GM10248 (cell line): ENCODE results near the gene SSNA1.

Experiments
- CTCF ChIA-PET: fragments of 300-600 bp; sonication (Branson Sonifier 250); formaldehyde crosslinking; extraction: SDS; loops from one replicate; lab custom pipeline; 2021; ENCODE audit warnings: antibody characterized with exemption; lab: Yijun Ruan, JAX
- POLR2A ChIA-PET: fragments of 350-650 bp; sonication (Branson Sonifier 250); formaldehyde crosslinking; extraction: SDS; loops from one replicate; lab custom pipeline; 2020; ENCODE audit warnings: antibody characterized with exemption; lab: Yijun Ruan, JAX
- DNase-seq: peaks from one replicate; pipeline ENCODE4 v3.0.0; 2012; ENCODE audit errors: extremely low spot score
- TF ChIP-seq, protein P1 (sequence below): IDR thresholded peaks from 2 replicates; pipeline ENCODE4 v1.5.1; 2012; ENCODE audit warnings: mild to moderate bottlenecking, low read depth; ENCODE audit errors: extremely low read depth, missing control alignments, control extremely low read depth

Gene SSNA1

DNA sequence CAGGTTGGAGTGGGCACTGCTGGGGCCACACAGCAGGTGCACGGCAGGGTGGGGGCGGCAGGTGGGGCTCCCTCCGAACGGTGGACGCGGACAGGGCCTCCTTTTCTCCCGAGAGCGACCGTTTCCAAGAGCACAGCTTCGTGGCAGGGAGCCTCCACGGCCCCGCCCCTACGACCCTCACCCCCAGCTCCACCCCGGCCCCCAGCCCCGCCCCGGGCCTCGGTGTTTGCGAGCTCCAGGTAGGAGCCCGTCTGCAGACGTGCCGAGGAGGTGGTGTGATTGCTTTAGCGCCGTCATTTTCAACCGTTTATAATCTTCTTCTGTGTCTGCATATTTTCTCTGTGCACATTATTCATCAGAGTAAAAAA is 40.7 kb upstream of the SSNA1 start:
- ChIA-PET POLR2A (no interaction called here), CTCF (no interaction called here)
- TF ChIP-seq, protein P1, sequence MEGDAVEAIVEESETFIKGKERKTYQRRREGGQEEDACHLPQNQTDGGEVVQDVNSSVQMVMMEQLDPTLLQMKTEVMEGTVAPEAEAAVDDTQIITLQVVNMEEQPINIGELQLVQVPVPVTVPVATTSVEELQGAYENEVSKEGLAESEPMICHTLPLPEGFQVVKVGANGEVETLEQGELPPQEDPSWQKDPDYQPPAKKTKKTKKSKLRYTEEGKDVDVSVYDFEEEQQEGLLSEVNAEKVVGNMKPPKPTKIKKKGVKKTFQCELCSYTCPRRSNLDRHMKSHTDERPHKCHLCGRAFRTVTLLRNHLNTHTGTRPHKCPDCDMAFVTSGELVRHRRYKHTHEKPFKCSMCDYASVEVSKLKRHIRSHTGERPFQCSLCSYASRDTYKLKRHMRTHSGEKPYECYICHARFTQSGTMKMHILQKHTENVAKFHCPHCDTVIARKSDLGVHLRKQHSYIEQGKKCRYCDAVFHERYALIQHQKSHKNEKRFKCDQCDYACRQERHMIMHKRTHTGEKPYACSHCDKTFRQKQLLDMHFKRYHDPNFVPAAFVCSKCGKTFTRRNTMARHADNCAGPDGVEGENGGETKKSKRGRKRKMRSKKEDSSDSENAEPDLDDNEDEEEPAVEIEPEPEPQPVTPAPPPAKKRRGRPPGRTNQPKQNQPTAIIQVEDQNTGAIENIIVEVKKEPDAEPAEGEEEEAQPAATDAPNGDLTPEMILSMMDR, result no peak
- no peak for DNase-seq

DNA sequence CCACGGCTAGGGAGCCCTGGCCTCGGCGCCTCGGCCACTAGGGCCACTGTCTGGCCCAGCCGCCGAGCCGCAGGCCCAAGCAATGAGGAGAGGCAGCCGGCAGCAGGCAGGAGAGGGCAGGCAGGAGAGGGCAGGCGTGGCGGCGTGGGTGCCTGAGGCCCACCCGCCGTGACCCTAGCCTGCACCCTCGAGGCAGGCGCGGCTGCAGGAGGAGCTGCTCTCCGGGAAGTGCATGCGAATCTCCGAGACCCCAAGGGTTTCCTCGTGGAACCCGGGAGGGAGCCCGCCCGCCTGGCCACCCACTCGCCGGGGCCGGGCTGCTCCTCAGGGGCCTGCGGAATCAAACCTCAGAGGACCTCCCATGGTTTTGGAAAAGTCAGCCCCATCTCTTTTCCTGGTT is 40.2 kb upstream of the SSNA1 start:
- TF ChIP-seq, protein P1, result no peak
- ChIA-PET POLR2A (no interaction called here), CTCF (interaction anchor here (1.5 kb wide), 1 partner anchor 57 kb away, joined by 3 read pairs; the partner anchor contains the start of genes NDOR1 and TMEM203)
- DNase-seq, result no peak

DNA sequence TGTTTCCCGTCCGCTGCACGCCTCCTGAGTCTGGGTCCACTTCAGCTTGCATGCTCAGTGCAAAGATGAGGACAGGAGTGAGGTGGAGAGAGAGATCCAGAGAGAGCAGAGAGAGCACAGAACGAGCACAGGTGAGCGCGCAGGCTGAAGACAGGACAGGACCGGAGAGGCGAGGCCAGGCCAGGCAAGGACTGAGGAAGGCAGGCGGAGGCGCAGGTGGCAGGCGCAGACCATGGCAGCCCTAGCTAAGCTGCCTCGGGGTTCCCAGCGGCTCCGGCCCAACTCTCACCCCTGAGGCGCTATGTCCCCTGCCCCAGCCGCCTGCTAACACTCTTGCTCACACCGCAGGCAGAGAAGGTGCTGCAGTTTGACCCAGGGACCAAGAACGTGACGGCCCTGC is 39.8 kb upstream of the SSNA1 start:
- ChIA-PET CTCF (interaction anchor here (1.0 to 1.5 kb wide), 2 partner anchors 8 to 56 kb away, joined by 3 read pairs; partner anchors contain the start of genes NDOR1 and TMEM203), POLR2A (interaction anchor here (0.7 kb wide), 1 partner anchor 92 kb away, joined by 3 read pairs; no protein-coding TSS in a partner anchor)
- no peak for DNase-seq
- TF ChIP-seq, protein P1, result no peak

DNA sequence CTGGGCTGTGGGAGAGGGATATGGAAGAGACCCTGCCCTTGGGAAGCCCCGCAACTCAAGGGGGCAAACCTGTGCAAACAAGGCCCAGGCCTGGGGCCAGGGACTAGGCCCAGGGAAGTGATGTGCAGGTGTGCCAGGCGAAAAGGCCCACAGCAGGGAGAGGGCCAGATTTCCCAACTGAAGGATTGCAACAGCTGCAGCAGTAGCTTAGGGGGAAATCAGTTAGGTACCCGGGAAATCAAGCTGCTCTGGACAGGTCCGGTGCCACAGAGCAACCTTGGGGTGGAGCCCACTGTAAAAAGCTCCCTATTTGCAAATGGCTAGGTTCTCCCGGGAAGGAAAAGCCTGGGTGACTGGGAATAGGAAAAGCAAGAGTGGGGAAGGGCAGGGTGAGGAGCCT is 39.1 kb upstream of the SSNA1 start:
- TF ChIP-seq, protein P1, result no peak
- no peak for DNase-seq
- ChIA-PET CTCF (interaction anchor here (0.9 to 1.9 kb wide), 7 partner anchors 9 to 120 kb away, joined by 3 to 12 read pairs (median 3); partner anchors contain the start of genes NDOR1, NPDC1 and TMEM203), POLR2A (interaction anchor here (0.7 kb wide), 1 partner anchor 91 kb away, joined by 3 read pairs; no protein-coding TSS in a partner anchor)

DNA sequence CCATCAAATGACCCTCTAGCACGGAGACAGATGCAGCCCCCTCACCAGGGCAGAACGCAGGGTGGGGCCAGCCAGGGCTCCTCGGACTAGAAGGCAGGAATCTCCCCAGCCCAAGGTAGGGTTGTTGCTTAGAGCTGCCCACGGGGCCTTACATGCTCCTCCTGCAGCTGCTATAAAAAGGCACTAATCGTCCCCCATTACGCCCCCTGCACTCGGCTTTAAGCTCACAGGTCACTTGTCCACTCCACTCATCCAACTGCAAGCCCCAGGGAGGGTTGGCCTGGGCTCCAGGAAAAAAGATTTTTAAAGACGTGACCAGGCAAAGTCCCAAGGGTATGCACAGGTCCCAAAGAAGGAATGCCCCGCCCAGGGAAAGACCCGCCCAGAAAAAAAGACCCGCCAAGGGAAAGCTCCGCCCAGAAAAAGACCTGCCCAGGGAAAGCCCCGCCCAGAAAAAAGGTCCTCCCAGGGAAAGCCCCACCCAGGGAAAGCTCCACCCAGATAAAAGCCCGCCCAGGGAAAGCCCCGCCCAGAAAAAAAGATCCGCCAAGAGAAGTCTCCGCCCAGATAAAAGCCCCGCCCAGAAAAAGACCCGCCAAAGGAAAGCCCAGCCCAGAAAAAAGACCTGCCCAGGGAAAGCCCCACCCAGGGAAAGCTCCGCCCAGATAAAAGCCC is 38.4 kb upstream of the SSNA1 start:
- CTCF ChIA-PET, result interaction anchor here (0.8 to 1.9 kb wide), 10 partner anchors 10 to 121 kb away, joined by 3 to 12 read pairs (median 4); partner anchors contain the start of genes ANAPC2, NPDC1 and SSNA1
- POLR2A ChIA-PET, result interaction anchor here (0.6 to 2.2 kb wide), 11 partner anchors 10 to 158 kb away, joined by 3 to 24 read pairs (median 5); partner anchors contain the start of genes PAXX, TOR4A, TPRN and TUBB4B
- peak; percentile 89 for DNase-seq
- TF ChIP-seq, protein P1, result no peak

DNA sequence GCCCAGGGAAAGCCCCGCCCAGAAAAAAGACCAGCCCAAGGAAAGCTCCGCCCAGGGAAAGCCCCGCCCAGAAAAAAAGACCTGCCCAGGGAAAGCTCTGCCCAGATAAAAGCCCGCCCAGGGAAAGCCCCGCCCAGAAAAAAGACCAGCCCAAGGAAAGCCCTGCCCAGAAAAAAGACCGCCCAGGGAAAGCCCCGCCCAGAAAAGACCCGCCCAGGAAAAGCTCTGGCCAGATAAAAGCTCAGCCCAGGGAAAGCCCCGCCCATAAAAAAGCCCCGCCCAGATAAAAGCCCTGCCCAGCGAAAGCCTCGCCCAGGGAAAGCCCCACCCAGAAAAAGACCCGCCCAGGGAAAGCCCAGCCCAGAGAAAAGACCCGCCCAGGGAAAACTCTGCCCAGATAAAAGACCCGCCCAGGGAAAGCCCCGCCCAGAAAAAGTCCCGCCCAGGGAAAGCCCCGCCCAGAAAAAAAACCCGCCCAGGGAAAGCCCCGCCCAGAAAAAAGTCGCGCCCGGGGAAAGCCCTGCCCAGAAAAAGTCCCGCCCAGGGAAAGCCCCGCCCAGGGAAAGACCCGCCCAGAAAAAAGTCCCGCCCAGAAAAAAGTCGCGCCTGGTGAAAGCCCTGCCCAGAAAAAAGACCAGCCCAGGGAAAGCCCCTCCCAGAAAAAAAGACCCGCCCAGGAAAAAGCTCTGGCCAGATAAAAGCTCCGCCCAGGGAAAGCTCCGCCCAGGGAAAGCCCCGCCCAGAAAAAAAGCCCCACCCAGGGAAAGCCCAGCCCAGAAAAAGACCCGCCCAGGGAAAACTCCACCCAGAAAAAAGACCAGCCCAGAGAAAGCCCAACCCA is 37.6 kb upstream of the SSNA1 start:
- CTCF ChIA-PET, result interaction anchor here (0.7 to 1.9 kb wide), 10 partner anchors 22 to 122 kb away, joined by 3 to 12 read pairs (median 4); partner anchors contain the start of genes ANAPC2 and SSNA1
- POLR2A ChIA-PET, result interaction anchor here (0.5 to 2.2 kb wide), 17 partner anchors 11 to 741 kb away, joined by 3 to 24 read pairs (median 5); partner anchors contain the start of genes MAN1B1, PAXX, TOR4A and TPRN
- peak; percentile 89 for DNase-seq
- TF ChIP-seq, protein P1, result no peak
